Upper lobe of right lung (tissue), 1 donor: ENCODE results near the gene AGBL1. TPM values are rescaled to one million over a fixed set of nuclear protein-coding genes. Genes with fewer than 3 reads are reported as not detected.

Source experiments
- ATAC-seq: fragments of 200-7000 bp; cut with Tn5 transposase; one replicate; pipeline ENCODE4 v1.9.1; 2020; ENCODE audit warnings: mild to moderate bottlenecking, moderate library complexity
- DNase-seq: peaks from one replicate; pipeline ENCODE4 v3.0.0-alpha.2; 2020
- H3K27ac ChIP-seq: fragments of 200-600 bp; one replicate; pipeline ENCODE4 v1.8.0; 2022
- H3K27me3 ChIP-seq: fragments of 200-600 bp; one replicate; pipeline ENCODE4 v1.8.0; 2022; ENCODE audit warnings: mild to moderate bottlenecking
- H3K36me3 ChIP-seq: fragments of 200-600 bp; one replicate; pipeline ENCODE4 v1.8.0; 2022
- H3K4me1 ChIP-seq: fragments of 200-600 bp; one replicate; pipeline ENCODE4 v1.8.0; 2022
- H3K4me3 ChIP-seq: fragments of 200-600 bp; one replicate; pipeline ENCODE4 v1.8.0; 2022; ENCODE audit warnings: mild to moderate bottlenecking
- H3K9me3 ChIP-seq: fragments of 200-600 bp; one replicate; pipeline ENCODE4 v1.8.0; 2022
- CTCF ChIP-seq: fragments of 200-600 bp; IDR thresholded peaks from one replicate; pipeline ENCODE4 v1.8.0; 2022; ENCODE audit warnings: antibody characterized with exemption
- intact Hi-C: fragments of 100-400 bp; cut with DNase I; formaldehyde crosslinking; loops from one replicate; pipeline ENCODE4 v1.11.0; 2022
- total RNA-seq: library from RNA; stranded (reverse); fragmentation: NEBNext Ultra II Directional; extraction: Animal tissue kit (Norgen Biotek cat#: 25700); gene quantifications from one replicate; pipeline ENCODE4 v1.2.1, GENCODE V29; 2021
- donor health status: DM: no; HTN: yes; CAD: no; lungs with severe emphysema.

Gene AGBL1
- total RNA-seq, 1 donor from 2014 or later: 6.5 TPM

GRCh38 chr15:86644339-86644738, 564.7 kb downstream of the AGBL1 start:
- Histone ChIP-seq H3K27me3 (no peaks in the 10 kb centered on the region), H3K9me3 (no peaks in the 10 kb centered on the region), H3K36me3 (no peaks in the 10 kb centered on the region), H3K4me1 (no peaks in the 10 kb centered on the region), H3K27ac (no peak overlapping the region), H3K4me3 (no peak overlapping the region)
- ATAC-seq: no peak
- DNase-seq: no peak
- intact Hi-C loops: no loop called here
- TF ChIP-seq CTCF: no peak

- H3K27ac ChIP-seq: no peak overlapping the region
- no peak overlapping the region for H3K4me3 ChIP-seq
- H3K36me3 ChIP-seq: no peaks in the 10 kb centered on the region
- DNase-seq: no peak
- ATAC-seq: no peak
- H3K27me3 ChIP-seq: no peaks in the 10 kb centered on the region
- TF ChIP-seq CTCF: no peak
- H3K9me3 ChIP-seq: no peaks in the 10 kb centered on the region
- intact Hi-C loops: no loop called here
- H3K4me1 ChIP-seq: no peaks in the 10 kb centered on the region
Observed at GRCh38 chr15:86645925-86646500, 566.3 kb downstream of the AGBL1 start.

GRCh38 chr15:86647810-86648440, 568.3 kb downstream of the AGBL1 start:
- intact Hi-C loops: no loop called here

GRCh38 chr15:86649277-86649676, 569.6 kb downstream of the AGBL1 start:
- Histone ChIP-seq H3K4me3 (no peak overlapping the region), H3K27ac (no peak overlapping the region), H3K4me1 (no peaks in the 10 kb centered on the region), H3K36me3 (no peaks in the 10 kb centered on the region), H3K27me3 (no peaks in the 10 kb centered on the region), H3K9me3 (no peaks in the 10 kb centered on the region)
- ATAC-seq (no peak), DNase-seq (no peak)
- intact Hi-C loops: no loop called here
- no peak for TF ChIP-seq CTCF

More at GRCh38 chr15:86647810-86648440, 568.3 kb downstream of the AGBL1 start:
- no peaks in the 10 kb centered on the region for H3K9me3 ChIP-seq
- ATAC-seq: no peak
- no peak overlapping the region for H3K4me3 ChIP-seq
- H3K4me1 ChIP-seq: no peaks in the 10 kb centered on the region
- H3K27me3 ChIP-seq: no peaks in the 10 kb centered on the region
- TF ChIP-seq CTCF: no peak
- no peak for DNase-seq
- no peak overlapping the region for H3K27ac ChIP-seq
- no peaks in the 10 kb centered on the region for H3K36me3 ChIP-seq

GRCh38 chr15:86650094-86650493, 570.4 kb downstream of the AGBL1 start:
- H3K4me3 ChIP-seq: no peak overlapping the region
- no peaks in the 10 kb centered on the region for H3K9me3 ChIP-seq
- H3K4me1 ChIP-seq: no peaks in the 10 kb centered on the region
- H3K27me3 ChIP-seq: no peaks in the 10 kb centered on the region
- H3K27ac ChIP-seq: no peak overlapping the region
- TF ChIP-seq CTCF: no peak
- no peaks in the 10 kb centered on the region for H3K36me3 ChIP-seq
- intact Hi-C loops: no loop called here
- DNase-seq (no peak), ATAC-seq (no peak)
